Right lobe of liver (tissue), 6 donors: ENCODE results near the gene BCR. TPM values are rescaled to one million over a fixed set of nuclear protein-coding genes. Genes with fewer than 3 reads are reported as not detected.

Experiments
- ATAC-seq, 4 donors: fragments of 200-7000 bp; cut with Tn5 transposase; one replicate each; pipeline ENCODE4 v1.9.1; 2020; ENCODE audit warnings: mild to moderate bottlenecking in 4 of 4, moderate library complexity in 4 of 4
- DNase-seq, 3 donors: peaks; one replicate each; pipeline ENCODE4 v3.0.0-alpha.2; 2020
- H3K27ac ChIP-seq, 3 donors: fragments of 200-600 bp; one replicate each; pipeline ENCODE4 v1.8.0; 2022
- H3K27me3 ChIP-seq, 2 donors: fragments of 200-600 bp; one replicate each; pipeline ENCODE4 v1.8.0; 2022
- H3K36me3 ChIP-seq, 4 donors: fragments of 200-600 bp; sonication (generic) in 1 of 4; one replicate each; pipeline versions ENCODE4 v1.5.1 to v1.8.0; 2017 to 2022; ENCODE audit warnings: control low read depth in 1 of 4
- H3K4me1 ChIP-seq, 4 donors: fragments of 200-600 bp; sonication (generic) in 1 of 4; one replicate each; pipeline versions ENCODE4 v1.5.1 to v1.8.0; 2017 to 2022; ENCODE audit warnings: control low read depth in 1 of 4
- H3K4me3 ChIP-seq, 3 donors: fragments of 200-600 bp; one replicate each; pipeline ENCODE4 v1.8.0; 2022
- H3K9me3 ChIP-seq, 4 donors: fragments of 200-600 bp; sonication (generic) in 1 of 4; one replicate each; pipeline versions ENCODE4 v1.5.1 to v1.8.0; 2017 to 2022; ENCODE audit warnings: control low read depth in 1 of 4
- POLR2A ChIP-seq: fragments of 450-650 bp; IDR thresholded peaks from one replicate; pipeline ENCODE4 v1.6.1; 2017; ENCODE audit warnings: antibody characterized with exemption, mild to moderate bottlenecking
- WGBS: methylation state at CpG from one replicate; pipeline ENCODE4 v1.1.6; 2018; ENCODE audit warnings: low coverage, low lambda C conversion rate; ENCODE audit not compliant: insufficient coverage; ENCODE audit errors: missing lambda C conversion rate; 5-methylcytosine and 5-hydroxymethylcytosine counted together
- intact Hi-C, 2 donors: fragments of 100-400 bp; cut with DNase I; formaldehyde crosslinking; loops; one replicate each; pipeline versions ENCODE4 v1.11.2 to v1.14.1; 2022
- total RNA-seq, 6 experiments: library from RNA; depleted of rRNA in 2 of 6; stranded (reverse); fragments of >200 nt in 2 of 6; fragmentation: NEBNext Ultra II Directional in 3 of 6; extraction: Animal tissue kit (Norgen Biotek cat#: 25700) in 3 of 6; gene quantifications; one replicate each; pipeline versions ENCODE4 v1.1.0 to v1.2.4, GENCODE V29; 2016 to 2023
- TF ChIP-seq, protein P1 (sequence below), 4 donors: fragments of 200-600 bp in 3 of 4; fragments of 450-650 bp in 1 of 4; IDR thresholded peaks; one replicate each; pipeline versions ENCODE4 v1.5.1 to v1.8.0; 2016 to 2022; ENCODE audit warnings: antibody characterized with exemption in 4 of 4, mild to moderate bottlenecking in 2 of 4
- donor health status: DM: no; HTN: yes; CAD: no.
- donor health status: DM: no; HTN: no; CAD: no.
- donor health status: DM: no; HTN: no; CAD: no.
- donor health status: DM: no; HTN: yes; CAD: no.
- donor health status: DM: no; HTN: yes; CAD: no.

Gene BCR
- total RNA-seq, 6 experiments from 2014 or later = 22.7 to 28.8 (median 24.3) TPM

DNA sequence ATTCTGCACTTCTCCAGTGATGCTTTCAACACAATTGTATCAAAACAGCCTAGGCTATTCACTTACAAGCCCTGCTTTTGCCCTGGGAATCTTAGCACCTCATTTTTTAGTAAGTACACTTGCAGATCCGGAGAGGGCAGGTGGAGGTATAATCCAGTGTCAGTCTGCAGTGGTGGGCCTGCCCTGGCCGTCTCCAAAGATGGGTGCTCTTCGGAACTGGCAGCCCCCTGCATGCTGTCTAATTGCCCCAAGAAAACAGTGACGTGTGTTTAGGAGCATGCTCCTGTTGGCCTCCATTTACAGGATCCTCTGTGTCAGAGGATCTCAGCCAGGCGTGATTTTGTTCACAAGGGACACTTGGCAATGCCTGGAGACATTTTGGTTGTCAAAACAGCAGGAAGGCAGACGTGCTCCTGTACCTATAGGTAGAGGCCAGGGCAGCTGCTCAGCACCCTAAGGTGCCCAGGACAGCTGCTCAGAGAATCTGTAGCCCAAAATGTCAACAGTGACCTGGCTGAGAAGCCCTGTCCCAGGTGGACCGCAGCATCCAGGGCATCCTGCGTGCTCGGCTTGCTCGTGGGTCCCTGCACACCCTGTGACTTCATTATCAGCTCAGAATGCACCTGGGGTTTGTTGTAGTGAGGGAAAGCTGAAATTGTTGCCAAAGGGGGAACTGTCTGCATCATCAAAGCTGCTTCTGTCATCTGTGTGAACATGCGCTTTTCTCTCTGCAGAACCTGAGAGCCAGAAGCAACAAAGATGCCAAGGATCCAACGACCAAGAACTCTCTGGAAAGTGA is 90.7 kb downstream of the BCR start:
- Histone ChIP-seq H3K27me3 (no peaks in the 10 kb centered on the region), H3K4me3 (no peak overlapping the region), H3K27ac (no peak overlapping the region), H3K36me3 (peaks cover 0 to 31% (median 6%) of the 10 kb centered on the region in 4 donors), H3K4me1 (no peaks in the 10 kb centered on the region), H3K9me3 (no peaks in the 10 kb centered on the region)
- ATAC-seq (no peak), DNase-seq (no peak)
- intact Hi-C loops = no loop called here
- 92% methylated on average over 8 of the region's 12 CpGs for WGBS
- no peak for TF ChIP-seq POLR2A
- TF ChIP-seq, protein P1, sequence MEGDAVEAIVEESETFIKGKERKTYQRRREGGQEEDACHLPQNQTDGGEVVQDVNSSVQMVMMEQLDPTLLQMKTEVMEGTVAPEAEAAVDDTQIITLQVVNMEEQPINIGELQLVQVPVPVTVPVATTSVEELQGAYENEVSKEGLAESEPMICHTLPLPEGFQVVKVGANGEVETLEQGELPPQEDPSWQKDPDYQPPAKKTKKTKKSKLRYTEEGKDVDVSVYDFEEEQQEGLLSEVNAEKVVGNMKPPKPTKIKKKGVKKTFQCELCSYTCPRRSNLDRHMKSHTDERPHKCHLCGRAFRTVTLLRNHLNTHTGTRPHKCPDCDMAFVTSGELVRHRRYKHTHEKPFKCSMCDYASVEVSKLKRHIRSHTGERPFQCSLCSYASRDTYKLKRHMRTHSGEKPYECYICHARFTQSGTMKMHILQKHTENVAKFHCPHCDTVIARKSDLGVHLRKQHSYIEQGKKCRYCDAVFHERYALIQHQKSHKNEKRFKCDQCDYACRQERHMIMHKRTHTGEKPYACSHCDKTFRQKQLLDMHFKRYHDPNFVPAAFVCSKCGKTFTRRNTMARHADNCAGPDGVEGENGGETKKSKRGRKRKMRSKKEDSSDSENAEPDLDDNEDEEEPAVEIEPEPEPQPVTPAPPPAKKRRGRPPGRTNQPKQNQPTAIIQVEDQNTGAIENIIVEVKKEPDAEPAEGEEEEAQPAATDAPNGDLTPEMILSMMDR (IDR thresholded peaks at IDR 0.05) = no peak

DNA sequence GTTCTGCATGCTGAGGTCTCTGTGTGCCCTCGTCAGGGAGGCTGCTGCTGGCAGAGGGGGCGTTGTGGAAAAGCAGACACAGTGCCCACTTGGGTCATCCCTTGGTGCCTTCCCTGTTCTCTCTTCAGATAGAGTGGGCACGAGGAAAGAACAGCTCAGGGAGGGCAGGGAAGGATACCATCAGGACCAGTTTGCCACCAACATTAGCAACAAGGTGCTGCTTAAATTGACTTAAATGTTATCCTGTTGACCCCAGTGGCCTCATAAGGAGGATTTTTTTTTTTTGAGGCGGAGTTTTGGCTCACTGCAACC is 91.2 kb downstream of the BCR start:
- ATAC-seq (no peak), DNase-seq (no peak)
- WGBS = 71% methylated on average over 1 of the region's 4 CpGs
- H3K36me3 ChIP-seq = peaks cover 0 to 31% (median 6%) of the 10 kb centered on the region in 4 donors
- no peak overlapping the region for H3K27ac ChIP-seq
- intact Hi-C loops = no loop called here
- H3K9me3 ChIP-seq = no peaks in the 10 kb centered on the region
- TF ChIP-seq, protein P1 (IDR thresholded peaks at IDR 0.05) = no peak
- H3K4me1 ChIP-seq = no peaks in the 10 kb centered on the region
- H3K27me3 ChIP-seq = no peaks in the 10 kb centered on the region
- no peak overlapping the region for H3K4me3 ChIP-seq

DNA sequence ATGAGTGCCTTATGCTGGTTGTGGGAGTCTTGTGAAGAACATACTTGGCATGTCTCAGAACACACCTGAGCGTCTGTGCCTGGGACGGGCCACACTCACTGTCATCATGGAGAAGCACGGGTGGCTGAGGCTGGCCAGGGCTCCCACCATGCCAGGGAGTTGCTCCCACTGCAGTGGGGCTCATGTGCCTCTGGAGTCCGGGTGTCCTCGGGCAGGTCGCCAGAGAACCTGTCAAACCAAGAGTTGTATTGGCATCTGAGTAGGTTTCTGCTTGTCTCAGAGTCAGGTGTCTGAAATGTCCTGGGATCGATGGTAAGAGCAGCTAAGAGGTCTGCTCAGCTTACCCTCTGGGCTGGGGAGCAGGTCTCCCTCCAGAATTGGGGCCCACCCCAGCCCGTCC is 92.1 kb downstream of the BCR start:
- TF ChIP-seq, protein P1 (IDR thresholded peaks at IDR 0.05) = no peak
- no peak for TF ChIP-seq POLR2A
- H3K36me3 ChIP-seq = peaks cover 0 to 31% (median 6%) of the 10 kb centered on the region in 4 donors
- H3K4me1 ChIP-seq = no peaks in the 10 kb centered on the region
- H3K9me3 ChIP-seq = no peaks in the 10 kb centered on the region
- no peak overlapping the region for H3K27ac ChIP-seq
- ATAC-seq (no peak), DNase-seq (no peak)
- no peaks in the 10 kb centered on the region for H3K27me3 ChIP-seq
- no CpG with 5 or more reads among the region's 8 CpGs for WGBS
- no peak overlapping the region for H3K4me3 ChIP-seq
- intact Hi-C loops = no loop called here

DNA sequence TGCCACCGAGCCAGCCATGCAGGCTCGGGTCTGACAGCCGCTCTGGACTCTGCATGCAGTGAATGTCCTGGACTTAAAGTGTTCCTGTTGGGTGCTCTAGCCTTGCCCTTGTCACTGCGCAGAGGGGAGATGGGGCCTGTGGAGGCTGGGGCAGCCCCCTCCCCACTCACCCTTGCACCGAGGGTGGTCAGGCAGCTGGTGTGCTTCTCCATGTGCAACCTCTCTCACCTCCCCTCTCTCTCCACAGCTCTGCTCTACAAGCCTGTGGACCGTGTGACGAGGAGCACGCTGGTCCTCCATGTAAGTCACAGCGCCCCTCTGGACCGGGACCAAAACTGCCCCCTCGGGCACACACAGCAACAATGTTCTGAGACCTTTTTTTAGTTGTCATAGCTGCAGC is 92.5 kb downstream of the BCR start:
- DNase-seq = no peak
- TF ChIP-seq, protein P1 (IDR thresholded peaks at IDR 0.05) = no peak
- TF ChIP-seq POLR2A = no peak
- intact Hi-C loops = no loop called here
- ATAC-seq = no peak
- H3K27ac ChIP-seq = no peak overlapping the region
- 90% methylated on average over 2 of the region's 11 CpGs for WGBS
- no peaks in the 10 kb centered on the region for H3K4me1 ChIP-seq
- H3K4me3 ChIP-seq = no peak overlapping the region
- H3K36me3 ChIP-seq = peaks cover 0 to 31% (median 6%) of the 10 kb centered on the region in 4 donors
- H3K9me3 ChIP-seq = no peaks in the 10 kb centered on the region
- H3K27me3 ChIP-seq = no peaks in the 10 kb centered on the region
